Erythroblast (primary cell): ENCODE results near the gene PSMC6.
"Not testable (repeated sequence)": the region's sequence is repeated elsewhere in the genome, so short reads cannot be mapped to it uniquely, and the experiment has no call there.

Experiments used
- DNase-seq, 2 experiments: peaks; one replicate each; lab custom pipeline; 2025; lab: John Stamatoyannopoulos, UW
- GATA1 ChIP-seq: IDR thresholded peaks from 2 replicates; pipeline ENCODE4 v1.6.1; 2011; ENCODE audit warnings: low read depth, mild to moderate bottlenecking, control low read depth, low read length, moderate library complexity
- POLR2A ChIP-seq: IDR thresholded peaks from 2 replicates; pipeline ENCODE4 v1.6.1; 2011; ENCODE audit warnings: mild to moderate bottlenecking, low read length

PSMC6 gene

GRCh38 chr14:52729925-52730708 is 23.1 kb downstream of the PSMC6 start, which contains the start of gene STYX:
Gene STYX, plus strand, starts transcription at chr14:52730166. Its CDS starts 309 bp downstream, at chr14:52730475.
- no peak for TF ChIP-seq GATA1
- peak; percentile 79 for TF ChIP-seq POLR2A
- DNase-seq, result peak; percentile 97 to 99

DNA sequence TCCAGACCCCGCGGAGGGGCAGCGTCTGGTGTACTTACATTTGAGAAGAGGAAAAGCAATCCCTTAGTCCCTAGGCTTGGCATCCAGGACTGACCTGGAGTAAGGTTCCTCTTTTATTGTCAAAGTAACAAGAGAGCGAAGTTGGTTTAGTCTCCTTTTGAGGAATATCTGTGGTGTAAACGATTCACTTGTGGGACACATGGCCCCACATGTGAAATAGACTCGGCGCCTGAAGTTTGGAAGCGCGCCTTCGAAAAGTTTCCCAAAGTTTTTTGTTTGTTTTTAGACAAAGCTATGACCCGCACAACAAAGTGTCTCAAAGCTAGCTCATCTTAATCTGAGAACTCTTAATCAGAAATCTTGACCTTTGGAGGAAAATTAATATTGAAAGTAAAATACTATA is 23.7 kb downstream of the PSMC6 start:
- TF ChIP-seq GATA1, result no peak
- DNase-seq, result no peak

DNA sequence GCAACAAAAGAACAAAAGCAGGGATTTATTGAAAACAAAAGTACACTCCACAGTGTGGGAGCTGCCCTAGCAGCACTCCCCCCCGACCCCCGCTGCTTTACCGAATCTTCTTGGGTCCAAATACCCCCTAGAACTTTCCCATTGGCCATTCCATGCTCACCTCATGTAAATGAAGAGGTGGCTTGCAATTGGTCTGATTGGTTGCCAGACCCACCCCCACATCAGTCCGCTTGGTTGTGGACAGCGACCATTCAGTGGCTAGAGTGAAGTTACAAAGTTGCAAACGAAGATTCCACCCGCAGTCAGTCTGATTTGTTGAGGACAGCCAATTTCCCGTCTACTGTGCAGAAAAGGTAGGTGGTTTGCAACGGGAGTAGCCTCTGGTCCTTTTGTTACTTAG is 26.8 kb downstream of the PSMC6 start:
- DNase-seq, result no peak
- TF ChIP-seq POLR2A (no peak), GATA1 (no peak)

DNA sequence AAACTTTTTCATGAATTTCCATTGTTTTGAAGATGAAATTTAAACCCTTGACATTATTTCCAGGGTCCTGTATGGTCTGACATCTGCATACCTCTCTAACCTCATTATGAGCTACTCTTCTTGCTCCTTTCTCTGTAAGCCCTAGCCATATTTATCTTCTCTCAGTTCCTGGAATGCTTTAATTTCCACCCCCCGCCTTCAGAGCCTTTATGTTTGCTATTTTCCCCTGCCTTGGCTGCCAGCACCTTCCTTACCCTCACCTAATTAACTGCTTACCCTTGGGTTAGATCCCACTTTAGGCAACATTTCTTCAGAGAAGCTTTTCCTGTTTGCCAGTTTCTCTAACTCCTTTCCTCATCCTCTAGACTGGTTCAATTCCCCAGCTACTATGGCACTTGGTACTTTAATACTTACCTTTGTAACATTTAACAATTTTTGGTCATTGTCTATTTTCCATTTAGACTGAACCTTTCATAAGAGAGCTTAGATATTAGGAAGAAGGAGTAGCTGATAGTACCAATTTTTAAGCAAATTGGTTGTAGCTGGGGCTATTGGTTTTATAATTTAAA is 29.0 kb downstream of the PSMC6 start:
- peak in 1 of 2 experiments; percentile 24 for DNase-seq
- TF ChIP-seq POLR2A, result no peak
- no peak for TF ChIP-seq GATA1

DNA sequence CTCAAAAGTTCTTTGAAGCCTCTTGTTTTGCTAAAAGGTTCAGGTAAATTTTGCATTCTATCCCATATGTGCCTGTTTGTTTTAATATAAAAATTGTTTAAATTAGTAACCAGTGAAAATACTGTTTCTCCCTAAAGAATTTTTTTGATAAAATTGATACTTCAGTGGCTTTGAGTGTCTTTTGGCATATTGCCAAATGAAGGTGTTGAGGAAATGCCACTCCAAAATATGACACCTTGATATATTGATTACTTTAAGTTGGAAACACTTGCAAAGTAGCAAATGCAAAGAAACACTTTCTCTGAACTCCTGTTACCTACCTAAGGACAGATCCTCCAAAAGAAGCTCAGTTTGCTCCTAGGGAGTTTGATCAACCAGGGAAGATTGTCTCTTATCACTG is 31.4 kb downstream of the PSMC6 start:
- DNase-seq, result peak; percentile 37 to 41
- TF ChIP-seq GATA1 (no peak), POLR2A (no peak)

GRCh38 chr14:52740751-52741150 is 33.8 kb downstream of the PSMC6 start:
- TF ChIP-seq POLR2A, result no peak
- no peak for TF ChIP-seq GATA1
- DNase-seq, result no peak

DNA sequence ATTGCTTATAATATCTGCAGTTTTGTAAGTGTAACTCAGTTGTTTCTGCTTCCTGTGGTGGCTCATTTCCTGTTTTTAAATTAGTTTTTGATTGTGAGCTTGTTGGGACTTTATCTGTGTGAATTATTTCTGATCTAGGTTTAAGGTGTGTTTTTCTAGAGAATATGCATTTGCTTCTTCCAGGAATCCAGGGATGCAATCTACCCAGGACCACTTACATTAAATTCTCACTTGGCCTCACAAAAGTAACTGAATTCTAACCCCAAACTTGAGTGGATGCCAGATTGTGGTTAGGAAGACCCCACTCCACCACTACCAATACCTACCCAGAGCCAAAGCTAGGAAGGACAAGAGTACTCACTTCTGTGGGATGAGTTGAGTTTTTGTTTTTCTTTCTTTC is 34.9 kb downstream of the PSMC6 start:
- no peak for TF ChIP-seq POLR2A
- TF ChIP-seq GATA1, result no peak
- DNase-seq, result no peak

GRCh38 chr14:52748647-52749292 is 41.8 kb downstream of the PSMC6 start:
- TF ChIP-seq POLR2A (no peak), GATA1 (no peak)
- no peak for DNase-seq

GRCh38 chr14:52755607-52756316 is 48.8 kb downstream of the PSMC6 start:
- DNase-seq, result no peak
- no peak for TF ChIP-seq POLR2A
- no peak for TF ChIP-seq GATA1

DNA sequence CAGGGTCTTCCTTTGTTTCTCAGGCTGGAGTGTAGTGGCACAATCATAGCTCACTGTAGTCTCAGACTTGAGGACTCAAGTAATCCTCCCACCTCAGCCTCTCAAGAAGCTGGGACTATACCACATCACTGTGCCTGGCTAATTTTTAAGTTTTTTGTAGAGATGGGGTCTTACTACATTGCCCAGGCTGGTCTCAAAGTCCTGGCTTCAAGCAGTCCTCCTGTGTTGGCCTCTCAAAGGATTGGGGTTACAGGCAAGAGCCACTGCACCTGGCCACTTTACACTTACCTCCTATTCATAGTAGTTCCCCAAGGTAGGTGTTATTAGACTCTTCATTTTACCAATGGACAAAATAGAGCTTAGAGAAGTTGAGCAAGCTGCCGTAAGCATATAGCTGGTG is 52.1 kb downstream of the PSMC6 start:
- no peak for DNase-seq
- TF ChIP-seq GATA1 (no peak), POLR2A (no peak)

DNA sequence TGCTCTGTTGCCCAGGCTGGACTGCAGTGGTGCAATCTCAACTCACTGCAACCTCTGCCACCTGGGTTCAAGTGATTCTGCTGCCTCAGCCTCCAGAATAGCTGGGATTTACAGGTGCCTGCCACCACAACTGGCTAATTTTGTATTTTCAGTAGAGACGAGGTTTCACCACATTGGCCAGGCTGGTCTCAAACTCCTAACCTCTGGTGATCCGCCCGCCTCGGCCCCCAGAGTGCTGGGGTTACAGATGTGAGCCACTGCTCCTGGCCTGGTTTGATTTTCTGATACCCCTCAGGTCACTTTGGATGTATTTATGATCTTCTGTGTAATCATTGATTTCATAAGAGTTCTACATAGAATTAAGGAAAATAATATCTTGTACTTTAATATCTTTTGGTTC is 55.9 kb downstream of the PSMC6 start:
- not testable (repeated sequence) for DNase-seq

- no peak for DNase-seq
- no peak for TF ChIP-seq POLR2A
- TF ChIP-seq GATA1, result no peak
These were observed 60.2 kb downstream of the PSMC6 start for GRCh38 chr14:52767058-52767833.

DNA sequence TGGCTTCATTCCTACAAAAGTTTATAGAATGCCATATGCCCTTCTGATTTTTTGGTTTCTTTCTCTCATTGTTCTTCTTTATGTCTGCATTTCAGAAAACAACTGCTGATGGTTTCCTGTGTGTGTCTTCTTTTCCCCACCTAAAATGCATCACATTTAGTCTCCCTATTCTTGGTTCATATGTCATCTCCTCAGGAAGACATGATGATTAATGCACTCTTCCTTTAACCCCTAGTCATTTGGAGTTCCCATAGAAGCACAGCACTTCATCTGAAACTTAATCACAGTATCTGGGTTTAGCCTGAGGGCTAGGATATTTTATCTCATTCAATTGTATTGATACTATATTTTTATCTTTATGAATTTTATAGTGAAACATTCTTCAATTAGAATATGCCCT is 62.9 kb downstream of the PSMC6 start:
- no peak for DNase-seq
- no peak for TF ChIP-seq POLR2A
- TF ChIP-seq GATA1, result no peak
